H1 (cell line): ENCODE data around the gene MUC13. TPM values are rescaled to one million over a fixed set of nuclear protein-coding genes. Genes with fewer than 3 reads are reported as not detected.

Source experiments
- CTCF ChIA-PET: fragments of 300-600 bp; sonication (Branson Sonifier 250); formaldehyde crosslinking; loops from one replicate; lab custom pipeline; 2021; ENCODE audit not compliant: partially characterized antibody; lab: Charles Lee
- POLR2A ChIA-PET: fragments of 300-600 bp; sonication (Branson Sonifier 250); formaldehyde crosslinking; loops from one replicate; lab custom pipeline; 2021; ENCODE audit warnings: inconsistent platforms; ENCODE audit not compliant: partially characterized antibody; lab: Charles Lee
- DNase-seq, 2 experiments: peaks; one replicate each; pipeline versions ENCODE4 v3.0.0 to v3.0.0-alpha.2; 2010 to 2022; ENCODE audit warnings: low spot score in 2 of 2, low read depth in 1 of 2, mixed read lengths in 1 of 2
- FAIRE-seq: peaks from 2 replicates; lab custom pipeline; 2011; peaks lifted over from hg19 to GRCh38; lab: Jason Lieb, UNC
- H2AFZ ChIP-seq: 2 replicates; pipeline ENCODE4 v1.8.1; 2012; ENCODE audit warnings: low read length, inconsistent platforms
- H2AK5ac ChIP-seq: 2 replicates; pipeline ENCODE4 v1.6.1; 2013; ENCODE audit warnings: low read depth, low read length
- H2BK120ac ChIP-seq: replicated peaks from 2 replicates; pipeline ENCODE3; 2013; ENCODE audit warnings: low read depth, low read length, inconsistent platforms
- H2BK12ac ChIP-seq: 2 replicates; pipeline ENCODE4 v1.6.1; 2013; ENCODE audit warnings: low read depth, low read length
- H2BK15ac ChIP-seq: 2 replicates; pipeline ENCODE4 v1.6.1; 2013; ENCODE audit warnings: low read length
- H2BK20ac ChIP-seq: 2 replicates; pipeline ENCODE4 v1.6.1; 2013; ENCODE audit warnings: low read length
- H2BK5ac ChIP-seq: 2 replicates; pipeline ENCODE4 v1.6.1; 2013; ENCODE audit warnings: low read depth, low read length
- H3K14ac ChIP-seq: 2 replicates; pipeline ENCODE4 v1.6.1; 2013; ENCODE audit warnings: inconsistent platforms; ENCODE audit not compliant: insufficient read length
- H3K18ac ChIP-seq: 2 replicates; pipeline ENCODE4 v1.6.1; 2013; ENCODE audit warnings: low read length; ENCODE audit errors: extremely low read depth
- H3K23ac ChIP-seq: 2 replicates; pipeline ENCODE4 v1.6.1; 2013; ENCODE audit warnings: inconsistent platforms; ENCODE audit not compliant: insufficient read length
- H3K23me2 ChIP-seq: 2 replicates; pipeline ENCODE4 v1.6.1; 2013; ENCODE audit warnings: low read depth, low read length
- H3K27ac ChIP-seq: 2 replicates; pipeline ENCODE4 v1.6.1; 2011; ENCODE audit warnings: low read depth, low read length, inconsistent platforms
- H3K27me3 ChIP-seq, 4 experiments: replicated peaks in 1 of 4; 1 replicate in 1 of 4; 2 replicates in 3 of 4; pipeline versions ENCODE4 v1.6.1 to v1.8.1; 2011 to 2013; ENCODE audit warnings: low read length in 3 of 4, mild to moderate bottlenecking in 3 of 4, inconsistent platforms in 2 of 4, mixed read lengths in 2 of 4, moderate library complexity in 1 of 4; ENCODE audit not compliant: control insufficient read depth in 3 of 4, insufficient read depth in 3 of 4; ENCODE audit errors: extremely low read depth in 1 of 4
- H3K36me3 ChIP-seq, 4 experiments: 2 replicates each; pipeline versions ENCODE4 v1.6.1 to v1.8.1; 2011 to 2013; ENCODE audit warnings: mild to moderate bottlenecking in 4 of 4, low read length in 3 of 4, moderate library complexity in 2 of 4, control low read depth in 1 of 4, inconsistent platforms in 1 of 4; ENCODE audit not compliant: insufficient read depth in 4 of 4, control insufficient read depth in 2 of 4
- H3K4ac ChIP-seq: replicated peaks from 2 replicates; pipeline ENCODE3; 2013; ENCODE audit warnings: low read length, low read depth, mixed read lengths, inconsistent platforms; ENCODE audit not compliant: insufficient read length
- H3K4me1 ChIP-seq, 4 experiments: replicated peaks in 1 of 4; 1 replicate in 1 of 4; 2 replicates in 3 of 4; pipeline versions ENCODE4 v1.6.1 to v1.8.1; 2011 to 2013; ENCODE audit warnings: low read length in 3 of 4, inconsistent platforms in 2 of 4, mixed read lengths in 1 of 4; ENCODE audit not compliant: insufficient read depth in 4 of 4, control insufficient read depth in 3 of 4
- H3K4me2 ChIP-seq, 2 experiments: 2 replicates each; pipeline versions ENCODE4 v1.6.1 to v1.8.1; 2011 to 2013; ENCODE audit warnings: low read depth in 2 of 2, low read length in 2 of 2, control low read depth in 1 of 2, inconsistent platforms in 1 of 2, mild to moderate bottlenecking in 1 of 2; ENCODE audit not compliant: insufficient read depth in 1 of 2
- H3K4me3 ChIP-seq, 4 experiments: fragments of 200-600, 300-600 bp in 1 of 4; sonication (generic), shearing (Covaris generic), sonication (Bioruptor Twin) in 1 of 4; 2 replicates each; pipeline versions ENCODE4 v1.5.1 to v1.8.1; 2011 to 2016; ENCODE audit warnings: low read length in 4 of 4, low read depth in 3 of 4, control low read depth in 2 of 4, inconsistent platforms in 2 of 4, mild to moderate bottlenecking in 2 of 4, mixed read lengths in 1 of 4, moderate library complexity in 1 of 4; ENCODE audit not compliant: insufficient read depth in 2 of 4; ENCODE audit errors: extremely low read depth in 1 of 4
- H3K56ac ChIP-seq: replicated peaks from 2 replicates; pipeline ENCODE3; 2013; ENCODE audit warnings: low read depth, mild to moderate bottlenecking, mixed read lengths, low read length, inconsistent platforms; ENCODE audit not compliant: insufficient read length
- H3K79me1 ChIP-seq: 2 replicates; pipeline ENCODE4 v1.6.1; 2013; ENCODE audit warnings: low read depth, low read length, control low read depth
- H3K79me2 ChIP-seq, 2 experiments: 2 replicates each; pipeline versions ENCODE4 v1.6.1 to v1.8.1; 2012 to 2013; ENCODE audit warnings: low read length in 2 of 2, mild to moderate bottlenecking in 2 of 2, inconsistent platforms in 1 of 2; ENCODE audit not compliant: insufficient read depth in 2 of 2, control insufficient read depth in 1 of 2
- H3K9ac ChIP-seq, 4 experiments: replicated peaks in 1 of 4; 1 replicate in 1 of 4; 2 replicates in 3 of 4; pipeline versions ENCODE4 v1.6.1 to v1.8.1; 2011 to 2013; ENCODE audit warnings: low read depth in 3 of 4, low read length in 3 of 4, control low read depth in 2 of 4, mild to moderate bottlenecking in 2 of 4, moderate library complexity in 2 of 4, inconsistent platforms in 1 of 4; ENCODE audit errors: extremely low read depth in 1 of 4
- H3K9me3 ChIP-seq, 2 experiments: 2 replicates each; pipeline versions ENCODE4 v1.6.1 to v1.8.1; 2012 to 2013; ENCODE audit warnings: mild to moderate bottlenecking in 2 of 2, moderate library complexity in 2 of 2, control low read depth in 1 of 2, inconsistent platforms in 1 of 2, low read depth in 1 of 2, low read length in 1 of 2, mixed read lengths in 1 of 2; ENCODE audit not compliant: insufficient read depth in 2 of 2
- H4K20me1 ChIP-seq, 2 experiments: replicated peaks in 1 of 2; 2 replicates each; pipeline versions ENCODE3 to v1.8.1; 2011 to 2013; ENCODE audit warnings: inconsistent platforms in 2 of 2, low read length in 2 of 2, mild to moderate bottlenecking in 1 of 2; ENCODE audit not compliant: insufficient read depth in 2 of 2, control insufficient read depth in 1 of 2
- H4K5ac ChIP-seq: 2 replicates; pipeline ENCODE4 v1.6.1; 2013; ENCODE audit warnings: low read length, low read depth, mixed read lengths, inconsistent platforms; ENCODE audit not compliant: insufficient read length
- H4K8ac ChIP-seq: 2 replicates; pipeline ENCODE4 v1.8.0; 2013; ENCODE audit warnings: mild to moderate bottlenecking, moderate library complexity, low read length, inconsistent platforms; ENCODE audit not compliant: insufficient read depth; ENCODE audit errors: extremely low read depth
- H4K91ac ChIP-seq: replicated peaks from 2 replicates; pipeline ENCODE3; 2013; ENCODE audit warnings: low read length, mixed read lengths, inconsistent platforms; ENCODE audit not compliant: insufficient read length
- CREB1 ChIP-seq: IDR thresholded peaks from 2 replicates; pipeline ENCODE4 v1.6.1; 2012; ENCODE audit warnings: inconsistent platforms
- CTCF ChIP-seq, 3 experiments: IDR thresholded peaks; 1 replicate in 2 of 3; 2 replicates in 1 of 3; pipeline versions ENCODE4 v1.5.1 to v1.6.1; 2011; ENCODE audit warnings: low read length in 3 of 3, mild to moderate bottlenecking in 3 of 3, inconsistent platforms in 2 of 3, low read depth in 1 of 3, moderate library complexity in 1 of 3; ENCODE audit not compliant: insufficient read depth in 1 of 3; ENCODE audit errors: control extremely low read depth in 1 of 3
- GABPA ChIP-seq: IDR thresholded peaks from 2 replicates; pipeline ENCODE4 v1.6.1; 2011; ENCODE audit warnings: mild to moderate bottlenecking, low read length, moderate library complexity, borderline replicate concordance; ENCODE audit not compliant: insufficient read depth
- KDM1A ChIP-seq: fragments of 200-600, 300-600 bp; sonication (generic); IDR thresholded peaks from 2 replicates; pipeline ENCODE4 v1.7.1; 2016; ENCODE audit warnings: mild to moderate bottlenecking, low read length, borderline replicate concordance
- MAX ChIP-seq: IDR thresholded peaks from 2 replicates; pipeline ENCODE4 v1.6.1; 2012; ENCODE audit warnings: inconsistent platforms
- RBBP5 ChIP-seq: IDR thresholded peaks from 2 replicates; pipeline ENCODE4 v1.7.1; 2012; ENCODE audit warnings: low read depth, mild to moderate bottlenecking, inconsistent platforms, low read length, moderate library complexity, borderline replicate concordance
- RNF2 ChIP-seq: fragments of 200-900, 300-1000 bp; sonication (generic); IDR thresholded peaks from 2 replicates; pipeline ENCODE4 v1.7.1; 2016; ENCODE audit warnings: borderline replicate concordance, low read depth, mild to moderate bottlenecking, antibody characterized with exemption, low read length; ENCODE audit not compliant: poor library complexity, severe bottlenecking; ENCODE audit errors: missing control alignments
- SAP30 ChIP-seq: fragments of 300-600 bp; sonication (generic); IDR thresholded peaks from 2 replicates; pipeline ENCODE4 v1.7.1; 2012; ENCODE audit warnings: low read length, moderate library complexity, mild to moderate bottlenecking, inconsistent platforms; ENCODE audit not compliant: insufficient read depth, insufficient replicate concordance
- SP2 ChIP-seq: IDR thresholded peaks from 2 replicates; pipeline ENCODE4 v1.6.1; 2012; ENCODE audit warnings: mild to moderate bottlenecking, low read length, inconsistent platforms
- TBP ChIP-seq: IDR thresholded peaks from 2 replicates; pipeline ENCODE4 v1.6.1; 2011; ENCODE audit warnings: low read depth, low read length, improper control_type of control experiment
- WGBS, 2 experiments: shearing (Covaris generic) in 1 of 2; methylation state at CpG; one replicate each; pipeline versions ENCODE4 v1.1.6 to v1.1.7; 2013 to 2015; ENCODE audit warnings: low lambda C conversion rate in 2 of 2, mixed read lengths in 2 of 2, inconsistent platforms in 1 of 2, low coverage in 1 of 2, missing lambda C conversion rate in 1 of 2; ENCODE audit not compliant: insufficient replicate concordance in 2 of 2, insufficient coverage in 1 of 2, insufficient read length in 1 of 2; ENCODE audit errors: extremely low coverage in 1 of 2, missing lambda C conversion rate in 1 of 2; 5-methylcytosine and 5-hydroxymethylcytosine counted together
- polyA plus RNA-seq, 7 experiments: library from polyadenylated mRNA; depleted of rRNA in 3 of 7; stranded (reverse) in 5 of 7; unstranded in 2 of 7; fragments of >200 nt in 5 of 7; fragments of 200-250 nt in 2 of 7; gene quantifications; 1 replicate in 5 of 7; 2 replicates in 1 of 7; 4 replicates in 1 of 7; pipeline versions ENCODE4 v1.2.1 to v1.2.3, GENCODE V29; 2011 to 2013; ENCODE audit warnings: missing spikeins in 2 of 7, mixed read lengths in 2 of 7
- total RNA-seq: library from RNA; stranded (reverse); fragmentation: NEBNext Ultra II Directional; extraction: Animal tissue kit (Norgen Biotek cat#: 25700); gene quantifications from 2 replicates; pipeline ENCODE4 v1.2.1, GENCODE V29; 2021

MUC13 gene
- total and polyA plus RNA-seq, 2 of the 8 experiments (the other 6 are each of a cell fraction or from before 2014, with no cell fraction given): not detected

GRCh38 chr3:124904835-124905492 is 29.6 kb downstream of the MUC13 start:
- H4K8ac ChIP-seq: no peak overlapping the region
- no peak overlapping the region for H2BK12ac ChIP-seq
- 80% methylated on average over 6 of the region's 6 CpGs; no CpG with 5 or more reads in 1 of the 2 experiments for WGBS, 2 experiments
- no peak overlapping the region for H4K5ac ChIP-seq
- H3K23ac ChIP-seq: no peak overlapping the region
- H3K27ac ChIP-seq: no peak overlapping the region
- DNase-seq (no peak), FAIRE-seq (no peak)
- no peak overlapping the region for H3K4ac ChIP-seq
- no peak overlapping the region for H2BK120ac ChIP-seq
- no peaks in the 10 kb centered on the region for H4K20me1 ChIP-seq
- H2AK5ac ChIP-seq: no peak overlapping the region
- no peaks in the 10 kb centered on the region for H3K79me2 ChIP-seq
- H3K27me3 ChIP-seq: no peaks in the 10 kb centered on the region
- no peaks in the 10 kb centered on the region for H3K36me3 ChIP-seq
- H3K14ac ChIP-seq: no peak overlapping the region
- no peak overlapping the region for H3K4me2 ChIP-seq
- no peak overlapping the region for H4K91ac ChIP-seq
- no peaks in the 10 kb centered on the region for H3K9me3 ChIP-seq
- H3K4me1 ChIP-seq: no peaks in the 10 kb centered on the region; a peak in 1 of 7 replicates
- ChIA-PET CTCF (interaction anchor here (1.6 to 9.0 kb wide), 3 partner anchors 16 to 141 kb away, joined by 3 to 173 read pairs (median 7); no protein-coding TSS in a partner anchor), POLR2A (no interaction called here)
- no peak overlapping the region for H2BK20ac ChIP-seq
- H2BK5ac ChIP-seq: no peak overlapping the region
- no peak overlapping the region for H3K56ac ChIP-seq
- no peak overlapping the region for H3K18ac ChIP-seq
- H3K9ac ChIP-seq: no peak overlapping the region
- no peak overlapping the region for H2BK15ac ChIP-seq
- H3K23me2 ChIP-seq: no peaks in the 10 kb centered on the region
- H3K4me3 ChIP-seq: no peak overlapping the region
- no peak overlapping the region for H2AFZ ChIP-seq
- no peaks in the 10 kb centered on the region for H3K79me1 ChIP-seq
- TF ChIP-seq RBBP5: no peak
- TF ChIP-seq CREB1: no peak
- no peak for TF ChIP-seq KDM1A
- TF ChIP-seq TBP: no peak
- no peak for TF ChIP-seq SP2
- TF ChIP-seq RNF2: no peak
- no peak for TF ChIP-seq MAX
- no peak for TF ChIP-seq CTCF (IDR thresholded peaks at IDR 0.05; ENCODE audit: control extremely low read depth in 1 of 3, insufficient read depth in 1 of 3, low read depth in 1 of 3, low read length in 3 of 3)
- TF ChIP-seq GABPA: no peak
- TF ChIP-seq SAP30: no peak
